SKM-1 (cell line): ENCODE results near the gene HECTD4.
"Not testable (repeated sequence)": the region's sequence is repeated elsewhere in the genome, so short reads cannot be mapped to it uniquely, and the experiment has no call there.

Source experiments
- DNase-seq: peaks from one replicate; lab custom pipeline; 2025; ENCODE audit not compliant: unreplicated experiment; lab: John Stamatoyannopoulos, UW

HECTD4 gene

GRCh38 chr12:112354399-112354798, 27.8 kb downstream of the HECTD4 start:
- DNase-seq = no peak

GRCh38 chr12:112353393-112353792, 28.8 kb downstream of the HECTD4 start:
- no peak for DNase-seq

GRCh38 chr12:112352921-112353320, 29.3 kb downstream of the HECTD4 start:
- DNase-seq = no peak

GRCh38 chr12:112350593-112351592, 31.3 kb downstream of the HECTD4 start:
- DNase-seq = no peak

DNA sequence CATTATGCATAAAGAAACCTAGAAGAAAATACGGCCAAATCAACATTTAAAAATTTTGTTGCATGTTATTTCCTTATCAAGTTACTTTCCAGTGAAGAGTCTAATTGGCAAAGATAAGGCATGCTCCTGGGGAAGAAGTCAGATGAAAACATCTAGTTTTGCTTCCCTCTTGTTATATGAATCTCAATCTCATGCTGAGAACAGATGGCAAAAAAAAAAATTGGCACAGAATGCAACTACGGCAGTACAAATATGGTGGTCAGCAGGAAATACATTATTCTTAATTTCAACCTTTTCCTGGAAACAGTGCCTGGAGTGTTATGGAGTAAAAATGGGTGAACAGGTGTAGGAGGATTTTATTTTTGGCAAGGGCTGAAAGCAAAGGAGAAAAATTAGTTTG, 32.8 kb downstream of the HECTD4 start:
- no peak for DNase-seq

- not testable (repeated sequence) for DNase-seq
These were observed 33.3 kb downstream of the HECTD4 start for GRCh38 chr12:112348926-112349325.

DNA sequence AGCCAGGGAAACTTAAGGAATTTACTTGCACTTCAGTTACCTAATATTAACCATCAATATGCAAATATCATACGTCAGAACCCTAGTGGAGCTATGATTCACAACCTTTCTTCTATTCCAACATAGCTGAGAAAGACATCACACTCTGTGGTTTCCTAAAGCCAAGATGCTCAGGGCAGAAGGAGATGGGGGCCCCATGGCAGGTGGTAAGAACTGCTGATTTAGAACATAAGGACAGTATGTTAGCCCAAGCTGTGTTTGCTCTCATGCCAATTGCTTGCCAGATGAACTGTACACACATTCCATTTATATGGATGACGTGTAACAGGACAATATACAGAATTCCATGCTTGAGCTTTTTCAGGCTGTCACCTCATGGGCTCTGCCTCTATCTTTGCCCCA, 34.6 kb downstream of the HECTD4 start:
- no peak for DNase-seq

GRCh38 chr12:112346194-112346593, 36.0 kb downstream of the HECTD4 start:
- no peak for DNase-seq

GRCh38 chr12:112344220-112344619, 38.0 kb downstream of the HECTD4 start:
- DNase-seq = no peak

DNA sequence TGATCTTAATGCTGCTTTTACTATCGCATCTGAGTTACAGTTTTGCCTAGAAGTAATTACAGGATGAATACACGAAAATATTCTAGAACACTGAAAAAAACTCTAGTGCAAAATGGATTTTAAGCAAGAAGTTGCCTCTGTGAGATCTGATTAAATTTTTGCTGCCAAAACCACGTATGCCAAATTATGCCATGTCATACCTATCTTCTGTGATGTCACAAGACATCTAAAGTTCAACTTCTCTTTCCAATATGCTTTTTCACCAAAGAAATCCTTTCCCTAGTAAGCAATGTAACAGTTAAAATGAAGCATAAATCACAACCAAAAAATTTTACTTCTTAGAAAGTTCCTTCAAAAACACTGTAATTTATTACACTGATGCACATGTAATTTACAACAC, 39.6 kb downstream of the HECTD4 start:
- DNase-seq = no peak

DNA sequence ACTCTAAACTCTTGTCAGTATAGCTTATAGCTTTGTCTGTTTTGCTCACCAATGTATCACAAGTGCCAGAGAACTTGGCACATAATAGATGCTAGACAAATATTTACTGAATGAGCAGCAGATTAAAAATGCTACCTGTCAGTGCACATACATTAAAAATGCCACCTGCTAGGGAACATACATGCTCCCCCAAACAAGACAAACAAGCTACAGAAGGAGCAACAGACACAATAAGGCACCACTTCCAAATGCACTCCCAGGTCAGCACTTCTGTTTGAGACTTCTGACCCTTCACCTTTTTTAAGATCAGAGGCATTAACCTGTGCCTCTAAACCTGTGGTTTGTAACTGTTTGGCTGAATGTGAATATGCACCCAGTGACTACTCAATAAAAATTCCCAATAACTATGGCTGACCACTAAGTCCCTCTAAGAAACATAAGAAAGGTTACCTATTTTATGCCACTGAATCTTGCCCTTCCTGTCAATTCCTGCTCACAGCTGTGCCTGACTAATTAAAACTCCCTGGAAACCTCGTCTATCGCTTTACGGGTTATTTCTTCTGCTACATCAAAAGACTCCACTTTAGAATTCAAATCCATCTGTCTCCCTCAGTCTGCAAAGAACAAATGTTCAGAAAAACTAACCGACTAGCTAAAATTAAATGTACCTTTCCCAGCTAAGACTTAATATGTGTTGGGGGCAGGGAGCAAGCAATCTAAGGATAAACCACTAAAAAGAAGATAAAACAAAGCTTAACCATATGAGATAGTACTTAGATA, 41.0 kb downstream of the HECTD4 start:
- no peak for DNase-seq

GRCh38 chr12:112340230-112340629, 42.0 kb downstream of the HECTD4 start:
- no peak for DNase-seq

DNA sequence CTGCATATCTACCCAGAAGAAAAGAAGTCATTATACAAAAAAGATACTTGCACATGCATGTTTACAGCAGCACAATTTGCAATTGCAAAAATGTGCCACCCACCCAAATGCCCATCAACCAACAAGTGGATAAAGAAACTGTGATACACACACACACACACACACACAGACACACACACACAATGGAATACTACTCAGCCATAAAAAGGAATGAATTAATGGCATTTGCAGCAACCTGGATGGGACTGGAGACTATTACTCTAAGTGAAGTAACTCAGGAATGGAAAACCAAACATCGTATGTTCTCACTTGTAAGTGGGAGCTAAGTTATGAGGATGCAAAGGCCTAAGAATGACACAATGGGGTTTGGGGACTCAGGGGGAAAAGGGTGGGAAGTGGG, 47.2 kb downstream of the HECTD4 start:
- not testable (repeated sequence) for DNase-seq

DNA sequence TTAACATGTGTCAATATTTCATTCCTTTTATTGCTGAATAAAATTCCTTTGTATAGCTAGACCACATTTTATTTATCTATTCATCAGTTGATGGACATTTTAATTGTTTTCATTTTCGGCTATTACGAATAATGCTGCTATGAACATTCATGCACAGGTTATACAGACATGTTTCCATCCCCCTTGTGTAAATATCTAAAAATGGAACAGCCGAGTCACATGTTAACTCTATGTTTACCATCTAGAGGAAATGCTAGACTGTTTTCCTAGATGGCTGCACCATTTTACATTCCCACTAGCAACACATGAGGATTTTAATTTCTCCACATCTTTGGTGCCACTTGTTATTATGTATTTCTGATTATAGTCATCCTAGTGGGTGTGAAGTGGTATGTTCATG, 49.2 kb downstream of the HECTD4 start:
- DNase-seq = no peak

DNA sequence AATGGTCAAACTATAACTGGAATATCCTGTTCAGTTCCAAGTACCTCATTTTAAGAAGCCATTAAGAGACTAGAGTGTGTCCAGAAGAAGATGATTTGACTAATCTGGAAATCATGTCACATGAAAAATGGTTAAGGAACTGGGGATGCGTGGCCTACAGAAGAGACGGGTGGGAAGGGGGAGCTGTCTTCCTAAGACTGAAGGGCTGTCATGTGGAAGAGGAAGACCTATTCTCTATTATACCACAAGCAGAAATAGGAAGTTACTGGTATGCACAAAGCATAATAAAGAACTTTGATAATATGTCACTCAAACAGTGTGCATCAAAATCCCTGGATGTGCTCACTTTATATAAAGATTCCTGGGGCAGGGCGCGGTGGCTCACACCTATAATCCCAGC, 50.3 kb downstream of the HECTD4 start:
- DNase-seq = no peak

DNA sequence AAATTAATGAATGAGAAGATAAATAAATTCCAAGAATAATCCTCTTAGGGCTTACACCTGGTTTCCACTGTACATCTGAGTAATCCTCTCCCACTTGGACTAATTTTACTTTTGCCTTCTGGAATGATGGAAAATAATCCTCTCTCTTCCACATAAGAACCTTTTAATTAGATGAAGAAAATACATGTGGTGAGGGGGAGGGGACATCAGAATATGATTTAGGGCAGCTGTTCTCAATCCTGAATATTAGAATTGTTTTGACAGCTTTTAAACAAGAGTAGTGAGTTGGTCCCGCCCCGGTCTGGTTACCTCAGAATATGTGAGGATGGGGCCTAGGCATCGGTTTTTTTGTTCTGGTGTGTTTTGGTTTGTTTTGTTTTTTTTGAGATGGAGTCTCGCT, 51.5 kb downstream of the HECTD4 start:
- no peak for DNase-seq

- DNase-seq = no peak
These were observed 53.6 kb downstream of the HECTD4 start for GRCh38 chr12:112328456-112329124.

DNA sequence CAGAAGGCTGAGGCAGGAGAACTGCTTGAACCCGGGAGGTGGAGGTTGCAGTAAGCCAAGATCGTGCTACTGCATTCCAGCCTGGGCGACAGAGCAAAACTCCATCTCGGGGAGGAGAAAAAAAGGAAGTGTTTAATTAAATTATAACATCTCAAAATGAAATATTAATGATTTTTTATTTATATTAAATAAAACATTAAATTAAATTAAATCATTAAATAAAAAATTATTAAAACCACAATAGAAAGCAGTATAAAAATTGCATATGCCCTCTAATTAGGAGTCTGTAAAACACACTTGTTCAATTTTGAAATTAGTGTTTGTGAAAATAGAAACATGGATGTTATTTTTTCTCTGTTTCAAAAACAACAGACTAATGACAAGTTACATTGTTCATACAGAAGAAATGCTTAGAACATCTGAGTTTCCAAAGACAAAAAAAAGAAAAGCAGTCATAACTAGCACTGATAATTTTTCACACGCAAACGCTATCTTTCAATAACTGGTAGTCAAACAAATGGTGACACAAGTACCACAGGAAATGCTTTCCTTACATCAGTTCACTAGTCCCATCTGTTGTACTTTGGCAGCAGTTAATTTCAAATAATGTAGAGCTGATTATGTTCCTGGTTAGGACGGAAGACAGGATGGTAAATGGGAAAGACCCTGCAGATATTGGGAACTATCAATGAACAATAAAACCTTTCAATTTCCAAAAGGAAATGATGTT, 54.9 kb downstream of the HECTD4 start:
- no peak for DNase-seq

DNA sequence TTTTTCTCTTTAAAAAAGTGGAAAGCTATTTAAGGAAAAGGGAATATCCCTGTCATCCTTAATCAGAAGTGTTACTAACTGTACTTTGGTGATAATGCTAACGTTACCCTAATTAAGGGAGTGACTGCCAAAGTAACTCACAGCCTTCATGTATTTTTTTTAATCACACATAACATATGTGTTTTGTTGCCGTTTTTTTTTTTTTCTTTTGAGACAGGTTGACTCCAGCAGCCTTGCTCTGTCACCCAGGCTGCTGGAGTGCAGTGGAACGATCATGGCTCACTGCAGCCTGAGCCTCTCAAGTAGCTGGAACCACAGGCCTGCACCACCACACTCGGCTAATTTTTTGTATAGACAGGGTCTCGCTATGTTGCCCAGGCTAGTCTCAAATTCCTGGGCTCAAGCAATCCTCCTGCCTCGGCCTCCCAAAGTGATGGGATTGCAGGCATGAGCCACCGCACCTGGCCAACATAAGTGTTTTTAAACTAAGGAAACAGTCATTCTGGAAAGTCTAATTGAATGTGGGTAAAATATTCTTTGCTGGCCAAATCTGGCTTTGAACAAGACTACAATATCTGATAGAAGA, 56.5 kb downstream of the HECTD4 start:
- no peak for DNase-seq

GRCh38 chr12:112325157-112325556, 57.1 kb downstream of the HECTD4 start:
- no peak for DNase-seq
